ENCODE results near the gene ARSK. TPM values are rescaled to one million over a fixed set of nuclear protein-coding genes. Genes with fewer than 3 reads are reported as not detected.

ARSK gene
- total and polyA plus RNA-seq, 10 of the 15 experiments (the other 5 are each of a cell fraction or from before 2014, with no cell fraction given): 1.6 to 9.5 (median 5.8) TPM

GRCh38 chr5:95654196-95654595 lies 99.3 kb downstream of the ARSK start:
- Histone ChIP-seq H3K4me3 (no peak overlapping the region), H3K27me3 (replicated peaks in 1 of 2; ENCODE audit: control insufficient read depth in 2 of 2, insufficient read depth in 2 of 2, low read length in 1 of 2) (no peaks in the 10 kb centered on the region), H3K27ac (ENCODE audit: control insufficient read depth, insufficient read depth) (no peak overlapping the region), H3K79me2 (ENCODE audit: control insufficient read depth, insufficient read depth, low read length) (no peaks in the 10 kb centered on the region), H2AFZ (ENCODE audit: control insufficient read depth, low read depth, low read length) (no peak overlapping the region), H3K9ac (ENCODE audit: control insufficient read depth, insufficient read depth, low read length) (no peak overlapping the region), H3K4me1 (ENCODE audit: control insufficient read depth, insufficient read depth, low read length) (no peaks in the 10 kb centered on the region), H4K20me1 (ENCODE audit: control insufficient read depth, insufficient read depth) (no peaks in the 10 kb centered on the region), H3K36me3 (ENCODE audit: control insufficient read depth in 2 of 2, insufficient read depth in 2 of 2, low read length in 1 of 2) (no peaks in the 10 kb centered on the region), H3K4me2 (ENCODE audit: control insufficient read depth, insufficient read depth) (no peak overlapping the region), H3K9me3 (replicated peaks; ENCODE audit: control insufficient read depth, insufficient read depth, low read length) (no peaks in the 10 kb centered on the region)
- RAD21 ChIA-PET (ENCODE audit: unreplicated experiment): interaction anchor here (1.2 to 1.6 kb wide), 2 partner anchors 10 to 127 kb away, joined by 3 to 4 read pairs; no protein-coding TSS in a partner anchor
- WGBS (ENCODE audit: insufficient coverage, insufficient replicate concordance, low lambda C conversion rate, missing lambda C conversion rate): 100% methylated on average over 3 of the region's 3 CpGs
- SMC1A ChIA-PET (ENCODE audit: uncharacterized antibody, unreplicated experiment): interaction anchor here (0.5 to 3.7 kb wide), 3 partner anchors 117 to 202 kb away, joined by 3 to 19 read pairs (median 3); no protein-coding TSS in a partner anchor
- in situ Hi-C loops (cut with MboI): no loop called here
- no peak for DNase-seq (ENCODE audit: low read depth, low spot score)
- intact Hi-C loops (cut with micrococcal nuclease; ENCODE audit: unreplicated experiment): no loop called here
- CTCF ChIA-PET: interaction anchor here (1.3 to 4.8 kb wide), 3 partner anchors 10 to 127 kb away, joined by 6 to 30 read pairs (median 7); no protein-coding TSS in a partner anchor
- no peak for ATAC-seq
- POLR2A ChIA-PET: no interaction called here
- BruUV-seq (replicated peaks): no TSS peak
- FAIRE-seq: no peak
- TF ChIP-seq, protein P1, sequence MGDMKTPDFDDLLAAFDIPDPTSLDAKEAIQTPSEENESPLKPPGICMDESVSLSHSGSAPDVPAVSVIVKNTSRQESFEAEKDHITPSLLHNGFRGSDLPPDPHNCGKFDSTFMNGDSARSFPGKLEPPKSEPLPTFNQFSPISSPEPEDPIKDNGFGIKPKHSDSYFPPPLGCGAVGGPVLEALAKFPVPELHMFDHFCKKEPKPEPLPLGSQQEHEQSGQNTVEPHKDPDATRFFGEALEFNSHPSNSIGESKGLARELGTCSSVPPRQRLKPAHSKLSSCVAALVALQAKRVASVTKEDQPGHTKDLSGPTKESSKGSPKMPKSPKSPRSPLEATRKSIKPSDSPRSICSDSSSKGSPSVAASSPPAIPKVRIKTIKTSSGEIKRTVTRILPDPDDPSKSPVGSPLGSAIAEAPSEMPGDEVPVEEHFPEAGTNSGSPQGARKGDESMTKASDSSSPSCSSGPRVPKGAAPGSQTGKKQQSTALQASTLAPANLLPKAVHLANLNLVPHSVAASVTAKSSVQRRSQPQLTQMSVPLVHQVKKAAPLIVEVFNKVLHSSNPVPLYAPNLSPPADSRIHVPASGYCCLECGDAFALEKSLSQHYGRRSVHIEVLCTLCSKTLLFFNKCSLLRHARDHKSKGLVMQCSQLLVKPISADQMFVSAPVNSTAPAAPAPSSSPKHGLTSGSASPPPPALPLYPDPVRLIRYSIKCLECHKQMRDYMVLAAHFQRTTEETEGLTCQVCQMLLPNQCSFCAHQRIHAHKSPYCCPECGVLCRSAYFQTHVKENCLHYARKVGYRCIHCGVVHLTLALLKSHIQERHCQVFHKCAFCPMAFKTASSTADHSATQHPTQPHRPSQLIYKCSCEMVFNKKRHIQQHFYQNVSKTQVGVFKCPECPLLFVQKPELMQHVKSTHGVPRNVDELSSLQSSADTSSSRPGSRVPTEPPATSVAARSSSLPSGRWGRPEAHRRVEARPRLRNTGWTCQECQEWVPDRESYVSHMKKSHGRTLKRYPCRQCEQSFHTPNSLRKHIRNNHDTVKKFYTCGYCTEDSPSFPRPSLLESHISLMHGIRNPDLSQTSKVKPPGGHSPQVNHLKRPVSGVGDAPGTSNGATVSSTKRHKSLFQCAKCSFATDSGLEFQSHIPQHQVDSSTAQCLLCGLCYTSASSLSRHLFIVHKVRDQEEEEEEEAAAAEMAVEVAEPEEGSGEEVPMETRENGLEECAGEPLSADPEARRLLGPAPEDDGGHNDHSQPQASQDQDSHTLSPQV (IDR thresholded peaks at IDR 0.05): no peak
- TF ChIP-seq, protein P2, sequence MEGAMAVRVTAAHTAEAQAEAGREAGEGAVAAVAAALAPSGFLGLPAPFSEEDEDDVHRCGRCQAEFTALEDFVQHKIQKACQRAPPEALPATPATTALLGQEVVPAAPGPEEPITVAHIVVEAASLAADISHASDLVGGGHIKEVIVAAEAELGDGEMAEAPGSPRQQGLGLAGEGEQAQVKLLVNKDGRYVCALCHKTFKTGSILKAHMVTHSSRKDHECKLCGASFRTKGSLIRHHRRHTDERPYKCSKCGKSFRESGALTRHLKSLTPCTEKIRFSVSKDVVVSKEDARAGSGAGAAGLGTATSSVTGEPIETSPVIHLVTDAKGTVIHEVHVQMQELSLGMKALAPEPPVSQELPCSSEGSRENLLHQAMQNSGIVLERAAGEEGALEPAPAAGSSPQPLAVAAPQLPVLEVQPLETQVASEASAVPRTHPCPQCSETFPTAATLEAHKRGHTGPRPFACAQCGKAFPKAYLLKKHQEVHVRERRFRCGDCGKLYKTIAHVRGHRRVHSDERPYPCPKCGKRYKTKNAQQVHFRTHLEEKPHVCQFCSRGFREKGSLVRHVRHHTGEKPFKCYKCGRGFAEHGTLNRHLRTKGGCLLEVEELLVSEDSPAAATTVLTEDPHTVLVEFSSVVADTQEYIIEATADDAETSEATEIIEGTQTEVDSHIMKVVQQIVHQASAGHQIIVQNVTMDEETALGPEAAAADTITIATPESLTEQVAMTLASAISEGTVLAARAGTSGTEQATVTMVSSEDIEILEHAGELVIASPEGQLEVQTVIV (IDR thresholded peaks at IDR 0.05; ENCODE audit: borderline replicate concordance, partially characterized antibody): no peak
- no peak for TF ChIP-seq HDAC2 (IDR thresholded peaks at IDR 0.05)
- TF ChIP-seq KDM1A (IDR thresholded peaks at IDR 0.05; ENCODE audit: borderline replicate concordance): no peak
- TF ChIP-seq CUX1 (IDR thresholded peaks at IDR 0.05; ENCODE audit: insufficient replicate concordance, low read depth, low read length): no peak
- no peak for TF ChIP-seq ZSCAN29 (IDR thresholded peaks at IDR 0.05)
- TF ChIP-seq BCL11A (IDR thresholded peaks at IDR 0.05; ENCODE audit: low read depth, low read length): no peak
- TF ChIP-seq, protein P3, sequence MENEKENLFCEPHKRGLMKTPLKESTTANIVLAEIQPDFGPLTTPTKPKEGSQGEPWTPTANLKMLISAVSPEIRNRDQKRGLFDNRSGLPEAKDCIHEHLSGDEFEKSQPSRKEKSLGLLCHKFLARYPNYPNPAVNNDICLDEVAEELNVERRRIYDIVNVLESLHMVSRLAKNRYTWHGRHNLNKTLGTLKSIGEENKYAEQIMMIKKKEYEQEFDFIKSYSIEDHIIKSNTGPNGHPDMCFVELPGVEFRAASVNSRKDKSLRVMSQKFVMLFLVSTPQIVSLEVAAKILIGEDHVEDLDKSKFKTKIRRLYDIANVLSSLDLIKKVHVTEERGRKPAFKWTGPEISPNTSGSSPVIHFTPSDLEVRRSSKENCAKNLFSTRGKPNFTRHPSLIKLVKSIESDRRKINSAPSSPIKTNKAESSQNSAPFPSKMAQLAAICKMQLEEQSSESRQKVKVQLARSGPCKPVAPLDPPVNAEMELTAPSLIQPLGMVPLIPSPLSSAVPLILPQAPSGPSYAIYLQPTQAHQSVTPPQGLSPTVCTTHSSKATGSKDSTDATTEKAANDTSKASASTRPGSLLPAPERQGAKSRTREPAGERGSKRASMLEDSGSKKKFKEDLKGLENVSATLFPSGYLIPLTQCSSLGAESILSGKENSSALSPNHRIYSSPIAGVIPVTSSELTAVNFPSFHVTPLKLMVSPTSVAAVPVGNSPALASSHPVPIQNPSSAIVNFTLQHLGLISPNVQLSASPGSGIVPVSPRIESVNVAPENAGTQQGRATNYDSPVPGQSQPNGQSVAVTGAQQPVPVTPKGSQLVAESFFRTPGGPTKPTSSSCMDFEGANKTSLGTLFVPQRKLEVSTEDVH (IDR thresholded peaks at IDR 0.05; ENCODE audit: low read depth, partially characterized antibody): no peak
- TF ChIP-seq RUNX3 (IDR thresholded peaks at IDR 0.05; ENCODE audit: low read length): no peak

All from GM12878 (cell line).